Measurements from ENCODE around the gene SYMPK.

SYMPK gene

GRCh38 chr19:45827459-45828093 lies 35.4 kb downstream of the SYMPK start:
- TF ChIP-seq CTCF (IDR thresholded peaks at IDR 0.05), result no peak

DNA sequence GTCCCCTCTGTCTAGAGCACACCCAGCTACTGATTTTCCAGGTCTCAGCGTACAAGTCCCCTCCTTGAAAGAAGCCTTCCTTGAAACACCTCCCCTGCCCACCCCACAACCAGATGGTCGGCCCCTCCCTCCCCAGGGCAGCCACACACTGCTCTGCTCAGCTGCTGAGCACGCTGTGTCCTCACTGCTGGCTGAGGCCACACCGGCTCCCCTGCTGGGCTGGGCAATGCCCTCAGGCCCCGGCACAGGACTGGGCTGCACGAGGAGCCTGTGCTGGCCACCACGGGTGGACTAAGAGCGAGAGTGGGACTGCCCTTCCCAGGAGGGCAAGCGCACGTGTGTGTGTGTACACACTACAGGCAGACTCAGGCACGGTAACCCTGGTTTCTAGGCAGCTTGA lies 36.0 kb downstream of the SYMPK start:
- TF ChIP-seq CTCF (IDR thresholded peaks at IDR 0.05), result no peak

DNA sequence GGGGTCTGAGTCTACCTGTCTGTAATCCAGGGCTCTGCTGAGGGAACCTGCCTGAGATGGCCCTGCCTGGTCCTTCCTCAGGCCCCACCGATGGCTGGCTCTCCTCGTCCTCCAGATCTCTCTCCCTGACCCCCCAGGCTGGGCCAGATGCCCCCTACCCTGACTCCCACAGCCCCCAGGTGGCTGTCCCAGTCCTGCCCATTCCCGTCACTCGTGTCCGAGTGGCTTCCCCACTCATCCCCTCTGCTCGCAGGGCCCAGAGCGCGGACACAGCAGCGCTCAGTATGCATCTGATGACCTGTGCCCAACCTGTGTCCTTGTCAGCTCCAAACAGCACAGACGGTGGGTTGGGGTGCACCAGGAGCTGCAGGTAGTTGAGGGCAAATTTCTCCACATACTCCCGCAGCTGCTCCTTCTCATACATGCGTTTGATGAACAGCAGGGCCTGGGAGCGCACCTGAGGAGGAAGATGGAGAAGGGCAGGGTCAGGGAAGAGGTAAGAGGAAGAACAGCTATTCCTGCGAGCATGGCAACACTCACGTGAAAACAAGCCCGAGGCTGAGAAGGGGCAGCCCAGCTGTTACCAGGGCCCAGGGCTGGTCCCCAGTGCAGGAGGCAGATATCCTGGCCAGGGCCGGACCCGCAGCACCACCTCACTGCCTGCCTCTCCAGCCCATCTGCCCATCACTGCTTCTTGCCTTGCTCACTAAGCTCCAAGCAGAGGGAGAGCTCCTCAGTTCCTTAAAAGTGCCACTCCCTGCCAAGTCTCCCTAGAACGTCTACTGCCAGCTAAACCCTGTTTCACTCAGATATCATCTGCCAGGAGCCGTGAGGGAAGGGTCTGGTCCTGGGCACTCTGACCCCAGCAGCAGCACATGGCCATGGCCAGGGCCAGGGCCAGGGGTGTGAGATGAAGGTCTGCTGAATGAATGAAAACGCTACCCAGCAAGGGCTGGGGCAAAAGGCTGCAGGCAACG lies 36.7 kb downstream of the SYMPK start:
- TF ChIP-seq CTCF (IDR thresholded peaks at IDR 0.05), result no peak

DNA sequence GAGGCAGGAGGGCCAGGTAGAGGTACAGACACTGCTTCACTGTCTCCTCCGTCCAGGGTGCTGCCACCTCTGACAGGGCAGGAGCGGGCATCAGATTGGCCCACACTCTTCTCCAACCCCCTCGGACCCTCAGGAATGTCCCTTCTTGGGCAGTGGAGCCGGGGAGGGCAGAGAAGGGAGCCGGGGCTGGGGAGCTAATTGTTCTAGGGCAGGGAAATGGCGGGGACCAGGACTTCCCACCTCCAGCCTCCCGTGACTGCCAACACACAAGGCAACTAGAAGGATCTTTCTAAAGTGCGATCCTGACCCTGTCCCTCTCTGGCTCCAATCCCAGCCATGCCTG lies 37.7 kb downstream of the SYMPK start:
- no peak for TF ChIP-seq CTCF (IDR thresholded peaks at IDR 0.05)

DNA sequence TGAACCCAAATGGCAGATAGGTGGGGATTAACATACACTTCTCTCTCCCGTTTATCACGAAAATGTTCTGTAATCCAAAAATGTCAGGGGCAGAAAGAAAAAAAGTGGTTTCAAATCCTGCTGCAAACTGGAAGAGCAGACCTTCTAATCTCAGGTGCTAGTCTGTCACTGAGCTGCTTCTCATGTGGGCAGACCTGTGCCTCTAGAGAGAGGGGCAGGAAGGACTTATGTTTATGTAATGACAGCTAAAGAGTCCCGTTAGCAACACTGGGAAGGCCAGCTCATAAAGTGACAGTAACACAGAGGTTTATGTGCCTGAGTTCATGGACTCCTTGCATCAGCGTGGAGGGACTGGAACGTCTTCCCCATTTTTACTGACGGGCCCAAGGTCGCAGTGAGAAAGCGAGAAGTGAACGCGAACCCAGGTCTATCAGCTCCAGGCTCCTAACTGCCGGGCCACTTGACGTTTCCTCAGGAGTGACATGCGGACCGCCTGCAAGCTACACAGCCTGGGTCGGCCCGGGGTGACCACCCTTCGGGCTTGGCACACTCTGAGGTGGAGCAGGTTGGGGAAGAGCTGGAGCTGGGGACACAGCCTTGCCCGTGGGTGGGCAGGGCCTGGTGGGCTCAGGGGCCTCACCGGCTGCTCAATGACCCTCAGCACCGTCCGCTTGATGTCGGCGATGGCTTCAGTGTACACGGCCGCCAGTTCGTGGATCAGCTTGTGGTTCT lies 38.2 kb downstream of the SYMPK start:
- TF ChIP-seq CTCF (IDR thresholded peaks at IDR 0.05), result no peak

DNA sequence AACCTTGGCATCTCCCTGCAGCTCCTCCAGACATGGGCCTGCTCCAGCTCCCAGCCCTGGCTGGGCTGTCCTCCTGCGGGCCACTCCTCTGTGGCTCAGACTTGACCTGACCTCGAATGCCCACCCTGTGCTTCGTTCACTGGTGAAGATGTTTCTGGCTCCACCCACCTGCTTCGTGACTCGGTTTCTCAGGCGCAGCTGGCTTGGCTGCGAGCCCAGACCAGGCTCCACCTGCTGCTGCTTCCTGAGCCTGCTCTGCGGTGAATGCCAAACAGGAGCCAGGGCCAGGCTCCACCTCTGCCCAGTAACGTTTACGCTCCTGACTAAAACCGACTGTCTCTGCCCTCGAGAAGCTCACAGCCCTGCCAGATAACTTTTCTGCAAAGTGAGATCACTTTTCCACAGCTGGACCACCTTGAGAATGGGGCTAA lies 38.9 kb downstream of the SYMPK start:
- TF ChIP-seq CTCF (IDR thresholded peaks at IDR 0.05), result no peak

GRCh38 chr19:45823182-45823581 lies 39.8 kb downstream of the SYMPK start:
- TF ChIP-seq CTCF (IDR thresholded peaks at IDR 0.05), result no peak
